GM12864 (cell line): ENCODE results near the gene PELI1.

ENCODE experiments used
- DNase-seq: peaks from one replicate; pipeline ENCODE4 v3.0.0-alpha.2; 2011; ENCODE audit warnings: low read depth
- H3K4me3 ChIP-seq: 2 replicates; pipeline ENCODE4 v1.5.1; 2011; ENCODE audit warnings: mild to moderate bottlenecking, low read depth, low read length, control low read depth
- CTCF ChIP-seq: IDR thresholded peaks from 2 replicates; pipeline ENCODE4 v1.5.1; 2011; ENCODE audit warnings: low read depth, mild to moderate bottlenecking, moderate library complexity, low read length, control low read depth, inconsistent platforms; ENCODE audit errors: missing control alignments

Gene PELI1

GRCh38 chr2:64186699-64187605 is 42.7 kb upstream of the PELI1 start:
- no peak for TF ChIP-seq CTCF
- no peak for DNase-seq
- no peak overlapping the region for H3K4me3 ChIP-seq

- TF ChIP-seq CTCF = no peak
- no peak overlapping the region for H3K4me3 ChIP-seq
- DNase-seq = peak; percentile 40
Observed at GRCh38 chr2:64179582-64180321, 35.5 kb upstream of the PELI1 start.

- no peak for DNase-seq
- no peak overlapping the region for H3K4me3 ChIP-seq
- TF ChIP-seq CTCF = no peak
Observed at GRCh38 chr2:64177315-64177714, 33.1 kb upstream of the PELI1 start.

- TF ChIP-seq CTCF = no peak
- no peak overlapping the region for H3K4me3 ChIP-seq
- no peak for DNase-seq
Observed at GRCh38 chr2:64175419-64176197, 31.4 kb upstream of the PELI1 start.

GRCh38 chr2:64173156-64174135 is 29.2 kb upstream of the PELI1 start:
- TF ChIP-seq CTCF = no peak
- H3K4me3 ChIP-seq = no peak overlapping the region
- DNase-seq = no peak

GRCh38 chr2:64168756-64169155 is 24.5 kb upstream of the PELI1 start:
- H3K4me3 ChIP-seq = no peak overlapping the region
- TF ChIP-seq CTCF = no peak
- no peak for DNase-seq
